ENCODE data around the gene MRS2.
"Not testable (repeated sequence)": the region's sequence is repeated elsewhere in the genome, so short reads cannot be mapped to it uniquely, and the experiment has no call there.

MRS2 gene
- 17.7 to 45.6 (median 42.4) reads per million in 3 experiments for total RNA-seq

GRCh38 chr6:24402697-24403500 lies at the start of gene MRS2:
TSS of gene MRS2 (plus strand) at chr6:24402936. CDS start at chr6:24403047, 111 bp downstream.
- peak; percentile 76 for DNase-seq

- no peak for DNase-seq
Observed at GRCh38 chr6:24353861-24354260, 48.9 kb upstream of the MRS2 start.

- no peak for DNase-seq
Observed at GRCh38 chr6:24355393-24355792, 47.3 kb upstream of the MRS2 start.

GRCh38 chr6:24356310-24356973 lies 46.3 kb upstream of the MRS2 start:
- DNase-seq: no peak

GRCh38 chr6:24357336-24358218 lies 45.2 kb upstream of the MRS2 start, which contains the start of gene DCDC2:
TSS of gene DCDC2 (minus strand) at chr6:24358059. CDS start at chr6:24357750, 309 bp downstream.
- DNase-seq: peak; percentile 36

GRCh38 chr6:24358219-24358821 lies 44.4 kb upstream of the MRS2 start:
- no peak for DNase-seq

GRCh38 chr6:24359640-24360454 lies 42.9 kb upstream of the MRS2 start:
- DNase-seq: peak; percentile 75

GRCh38 chr6:24362363-24362762 lies 40.4 kb upstream of the MRS2 start:
- DNase-seq: not testable (repeated sequence)

- not testable (repeated sequence) for DNase-seq
Observed at GRCh38 chr6:24365103-24365633, 37.6 kb upstream of the MRS2 start.

GRCh38 chr6:24374612-24375011 lies 28.1 kb upstream of the MRS2 start:
- no peak for DNase-seq

- DNase-seq: no peak
Observed at GRCh38 chr6:24376871-24377270, 25.9 kb upstream of the MRS2 start.

- no peak for DNase-seq
Observed at GRCh38 chr6:24378473-24379097, 24.2 kb upstream of the MRS2 start.

GRCh38 chr6:24381476-24382219 lies 21.1 kb upstream of the MRS2 start:
- no peak for DNase-seq

GRCh38 chr6:24382220-24382540 lies 20.6 kb upstream of the MRS2 start:
- no peak for DNase-seq

- DNase-seq: not testable (repeated sequence)
Observed at GRCh38 chr6:24382891-24383494, 19.7 kb upstream of the MRS2 start.

- not testable (repeated sequence) for DNase-seq
Observed at GRCh38 chr6:24384369-24385130, 18.2 kb upstream of the MRS2 start.

- DNase-seq: no peak
Observed at GRCh38 chr6:24385536-24386269, 17.0 kb upstream of the MRS2 start.

GRCh38 chr6:24387818-24388217 lies 14.9 kb upstream of the MRS2 start:
- no peak for DNase-seq
